Hepatocyte (in vitro differentiated cells): Measurements from ENCODE around the gene APOE.

Source experiments
- EZH2 ChIP-seq: fragments of 200-600 bp; sonication (generic); IDR thresholded peaks from 2 replicates; pipeline ENCODE4 v1.6.1; 2016; ENCODE audit warnings: antibody characterized with exemption, mild to moderate bottlenecking, borderline replicate concordance
- TF ChIP-seq, protein P1 (sequence below): fragments of 200-600 bp; sonication (generic); IDR thresholded peaks from 2 replicates; pipeline ENCODE4 v1.5.1; 2016; ENCODE audit warnings: antibody characterized with exemption, mild to moderate bottlenecking; ENCODE audit not compliant: poor library complexity

DNA sequence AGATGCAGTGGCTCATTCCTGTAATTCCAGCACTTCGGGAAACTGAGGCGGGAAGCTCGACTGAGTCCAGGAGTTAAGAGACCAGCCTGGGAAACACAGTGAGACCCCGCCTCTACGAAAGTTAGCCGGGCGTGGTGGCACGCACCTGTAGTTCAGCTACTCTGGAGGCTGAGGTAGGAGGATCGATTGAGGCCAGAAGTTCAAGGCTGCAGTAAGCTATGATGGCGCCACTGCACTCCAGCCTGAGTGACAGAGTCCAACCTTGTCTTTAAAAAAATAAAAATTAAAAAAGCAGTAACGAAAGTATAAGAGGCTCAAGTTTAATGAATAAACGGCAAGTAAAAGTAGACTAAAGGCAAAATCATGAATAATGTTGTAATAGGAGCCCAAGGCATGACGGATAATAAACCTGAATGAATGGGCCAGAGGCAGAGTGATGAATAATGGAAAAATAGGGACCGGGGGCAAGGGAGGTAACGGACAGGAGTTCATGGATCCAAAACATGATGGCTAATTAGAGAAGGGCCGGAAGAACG is 15.7 kb upstream of the APOE start:
- TF ChIP-seq, protein P1, sequence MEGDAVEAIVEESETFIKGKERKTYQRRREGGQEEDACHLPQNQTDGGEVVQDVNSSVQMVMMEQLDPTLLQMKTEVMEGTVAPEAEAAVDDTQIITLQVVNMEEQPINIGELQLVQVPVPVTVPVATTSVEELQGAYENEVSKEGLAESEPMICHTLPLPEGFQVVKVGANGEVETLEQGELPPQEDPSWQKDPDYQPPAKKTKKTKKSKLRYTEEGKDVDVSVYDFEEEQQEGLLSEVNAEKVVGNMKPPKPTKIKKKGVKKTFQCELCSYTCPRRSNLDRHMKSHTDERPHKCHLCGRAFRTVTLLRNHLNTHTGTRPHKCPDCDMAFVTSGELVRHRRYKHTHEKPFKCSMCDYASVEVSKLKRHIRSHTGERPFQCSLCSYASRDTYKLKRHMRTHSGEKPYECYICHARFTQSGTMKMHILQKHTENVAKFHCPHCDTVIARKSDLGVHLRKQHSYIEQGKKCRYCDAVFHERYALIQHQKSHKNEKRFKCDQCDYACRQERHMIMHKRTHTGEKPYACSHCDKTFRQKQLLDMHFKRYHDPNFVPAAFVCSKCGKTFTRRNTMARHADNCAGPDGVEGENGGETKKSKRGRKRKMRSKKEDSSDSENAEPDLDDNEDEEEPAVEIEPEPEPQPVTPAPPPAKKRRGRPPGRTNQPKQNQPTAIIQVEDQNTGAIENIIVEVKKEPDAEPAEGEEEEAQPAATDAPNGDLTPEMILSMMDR = no peak
- no peak for TF ChIP-seq EZH2
